Measurements from ENCODE around the gene TIAM2.
"Not testable (repeated sequence)": the region's sequence is repeated elsewhere in the genome, so short reads cannot be mapped to it uniquely, and the experiment has no call there.

The TIAM2 gene

GRCh38 chr6:155190677-155191076 lies 195.6 kb downstream of the TIAM2 start:
- DNase-seq (ENCODE audit: low read depth in 2 of 2, low spot score in 1 of 2) = no peak

DNA sequence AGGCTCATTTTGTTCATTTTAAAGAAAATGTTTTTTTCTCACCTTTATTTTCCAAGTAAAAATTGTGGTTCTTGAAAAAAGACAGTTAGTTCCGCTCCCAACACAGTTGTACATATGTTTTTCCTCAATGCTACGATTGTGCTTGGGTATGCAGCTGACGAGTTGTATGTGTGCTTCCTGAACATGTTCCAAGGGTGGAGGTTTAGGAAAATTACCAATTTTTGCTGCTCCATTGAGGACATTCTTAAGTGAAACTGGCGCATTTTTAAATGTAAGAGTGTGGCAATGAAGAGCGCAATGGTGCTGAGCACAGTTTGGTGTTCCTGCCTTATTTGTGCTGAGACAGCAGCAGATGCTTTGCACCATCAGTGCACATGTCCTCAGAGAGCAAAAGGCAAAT lies 198.4 kb downstream of the TIAM2 start:
- DNase-seq (ENCODE audit: low read depth in 2 of 2, low spot score in 1 of 2) = no peak

DNA sequence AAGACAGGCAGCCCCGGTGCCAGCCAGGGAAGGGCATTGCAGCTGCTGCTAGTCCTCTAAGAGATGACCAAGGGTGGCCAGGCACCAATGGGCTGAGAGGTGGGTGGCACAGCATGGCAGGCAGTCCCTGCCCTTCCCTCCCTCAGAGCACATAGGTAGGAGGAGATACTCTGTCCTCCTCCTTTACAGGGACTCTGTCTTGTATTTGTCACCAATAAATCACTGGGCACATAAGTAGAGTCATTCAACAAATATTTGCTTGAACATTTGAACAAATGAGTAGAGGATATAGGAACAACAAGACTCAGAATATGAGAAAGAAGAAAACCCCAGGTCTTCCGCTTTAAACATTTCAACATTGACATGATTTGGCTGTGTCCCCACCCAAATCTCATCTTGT lies 199.3 kb downstream of the TIAM2 start:
- no peak for DNase-seq (ENCODE audit: low read depth in 2 of 2, low spot score in 1 of 2)

GRCh38 chr6:155195903-155196302 lies 200.8 kb downstream of the TIAM2 start:
- no peak for DNase-seq (ENCODE audit: low read depth in 2 of 2, low spot score in 1 of 2)

DNA sequence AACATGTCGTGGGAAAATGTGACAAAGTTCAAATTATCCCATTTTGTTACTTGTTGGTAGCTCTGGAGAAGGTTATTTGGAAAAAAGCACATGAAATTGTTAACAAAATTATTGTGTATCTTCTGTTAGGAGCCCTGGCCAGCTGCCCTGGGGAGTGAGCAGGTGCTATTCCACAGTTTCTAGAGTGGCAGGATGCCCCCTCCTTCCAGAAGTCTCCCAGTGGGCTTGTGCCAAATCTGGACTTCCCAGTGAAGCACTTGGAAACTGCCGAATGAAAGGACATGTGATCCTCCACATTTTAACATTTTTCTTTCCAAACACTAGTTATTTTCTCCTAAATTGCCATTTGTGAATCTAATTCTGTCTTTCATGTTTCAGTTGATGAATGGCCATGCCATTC lies 201.8 kb downstream of the TIAM2 start:
- no peak for DNase-seq (ENCODE audit: low read depth in 2 of 2, low spot score in 1 of 2)

- DNase-seq (ENCODE audit: low read depth in 2 of 2, low spot score in 1 of 2) = no peak
Measured at GRCh38 chr6:155197932-155198331, 202.8 kb downstream of the TIAM2 start.

DNA sequence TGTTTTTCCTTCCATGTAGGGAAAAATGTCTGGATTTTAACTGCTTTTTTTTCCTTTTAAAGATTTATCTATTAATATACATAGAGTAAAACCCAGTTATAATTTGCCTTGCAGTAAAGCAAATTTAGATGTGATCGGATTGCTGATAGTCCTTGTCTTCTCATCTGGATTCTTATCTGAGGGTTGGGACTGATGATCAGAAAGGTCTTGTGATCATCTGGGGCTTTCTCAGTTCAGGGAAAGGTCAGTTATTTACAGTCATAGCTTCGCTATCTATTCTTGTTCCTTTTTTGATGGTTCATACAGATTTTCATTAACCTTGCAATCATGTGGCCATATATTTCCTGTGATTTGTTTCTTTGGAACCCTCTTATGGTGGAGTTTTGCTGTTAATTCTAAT lies 204.9 kb downstream of the TIAM2 start:
- DNase-seq (ENCODE audit: low read depth in 2 of 2, low spot score in 1 of 2) = no peak

DNA sequence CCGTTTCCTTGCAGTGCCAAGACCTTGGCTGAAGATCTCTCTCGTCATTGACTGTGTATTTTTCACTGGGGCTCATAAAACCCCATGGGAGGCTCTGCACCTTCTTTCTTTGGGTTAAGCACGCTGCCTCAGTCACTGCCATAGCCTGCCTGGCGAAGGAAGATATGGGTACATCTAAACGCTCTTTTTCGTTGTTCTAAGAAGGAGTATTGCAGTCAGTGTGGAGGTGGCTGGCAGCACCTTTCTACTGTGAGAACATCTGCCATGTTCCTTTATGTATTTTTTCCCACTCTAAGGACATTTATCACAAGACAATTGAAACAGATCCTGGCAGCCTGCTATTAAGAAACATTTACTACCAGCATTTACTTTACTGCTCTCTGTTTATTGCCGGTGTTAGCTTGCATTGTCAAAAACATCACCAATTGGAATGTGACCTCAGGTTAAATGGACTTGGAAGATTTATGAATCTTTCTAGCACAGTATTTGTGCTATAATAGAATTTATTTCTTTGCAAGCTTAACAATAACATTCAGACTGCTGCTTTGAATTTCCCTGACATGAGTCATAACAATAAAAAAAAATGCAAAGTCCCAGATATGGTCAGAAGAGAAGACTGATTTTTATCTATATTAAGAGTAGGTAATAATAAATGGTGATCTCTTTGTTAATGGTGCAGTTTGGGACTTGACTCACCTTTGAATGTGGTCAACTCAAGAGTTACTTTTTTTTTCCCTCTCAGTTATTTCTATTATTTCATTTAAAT lies 206.5 kb downstream of the TIAM2 start:
- DNase-seq (ENCODE audit: low read depth in 2 of 2, low spot score in 1 of 2) = no peak

GRCh38 chr6:155207223-155207622 lies 212.1 kb downstream of the TIAM2 start:
- DNase-seq (ENCODE audit: low read depth in 2 of 2, low spot score in 1 of 2) = no peak

DNA sequence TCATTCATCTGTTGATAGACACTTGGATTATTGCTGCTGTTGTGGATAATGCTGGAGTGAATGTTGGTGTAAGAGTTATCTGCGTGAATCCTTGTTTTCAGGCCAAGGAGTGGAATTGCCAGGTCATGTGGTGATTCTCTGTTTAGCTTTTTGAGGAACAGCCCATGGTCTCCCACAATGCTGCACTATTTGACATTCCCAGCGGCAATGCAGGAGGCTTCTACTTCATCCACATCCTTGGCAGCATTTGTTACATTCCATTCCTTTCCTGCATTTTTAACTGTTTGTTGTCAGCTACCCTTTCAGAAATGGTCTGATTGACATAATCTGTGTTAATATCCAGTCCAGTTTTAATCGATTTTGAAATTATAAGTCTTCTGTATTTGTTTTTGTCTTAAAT lies 217.0 kb downstream of the TIAM2 start:
- DNase-seq (ENCODE audit: low read depth in 2 of 2, low spot score in 1 of 2) = no peak

DNA sequence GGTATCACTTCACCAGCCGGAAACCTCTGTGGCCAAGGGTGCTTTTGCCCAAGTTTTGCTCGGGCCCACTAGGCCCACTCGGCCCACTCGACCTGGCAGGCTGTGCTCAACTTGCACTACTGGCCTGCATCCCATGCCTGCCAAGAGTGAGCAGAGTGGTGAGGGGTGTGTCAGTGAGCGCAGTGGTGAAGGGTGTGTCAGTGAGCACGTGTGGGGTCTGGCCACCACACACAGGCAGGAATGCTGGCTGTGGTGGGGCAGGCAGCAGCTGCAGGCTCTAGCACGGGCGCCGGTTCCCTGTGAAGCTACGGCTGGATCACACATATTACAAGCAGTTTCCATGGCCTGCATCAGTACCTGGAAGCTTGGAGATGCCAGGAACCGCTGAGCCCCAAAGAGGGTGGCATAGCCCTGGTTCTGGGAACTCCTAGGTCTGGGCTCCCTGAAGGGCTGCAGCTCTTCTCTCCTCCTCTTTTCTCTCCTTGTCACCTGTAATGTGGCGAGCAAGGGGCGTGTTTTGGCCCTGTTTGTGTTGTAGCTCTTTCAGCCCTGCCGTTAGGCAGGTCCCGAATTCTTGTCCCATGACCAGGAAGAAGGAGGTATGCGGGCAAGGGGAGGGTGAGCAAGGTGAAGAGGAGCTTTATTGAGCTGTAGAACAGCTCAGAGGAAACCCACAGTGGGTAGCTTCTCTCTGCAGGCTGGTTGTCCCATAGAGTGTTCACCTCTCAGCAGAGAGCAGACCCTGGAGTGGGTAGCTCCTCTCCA lies 217.7 kb downstream of the TIAM2 start:
- DNase-seq (ENCODE audit: low read depth in 2 of 2, low spot score in 1 of 2) = no peak

DNA sequence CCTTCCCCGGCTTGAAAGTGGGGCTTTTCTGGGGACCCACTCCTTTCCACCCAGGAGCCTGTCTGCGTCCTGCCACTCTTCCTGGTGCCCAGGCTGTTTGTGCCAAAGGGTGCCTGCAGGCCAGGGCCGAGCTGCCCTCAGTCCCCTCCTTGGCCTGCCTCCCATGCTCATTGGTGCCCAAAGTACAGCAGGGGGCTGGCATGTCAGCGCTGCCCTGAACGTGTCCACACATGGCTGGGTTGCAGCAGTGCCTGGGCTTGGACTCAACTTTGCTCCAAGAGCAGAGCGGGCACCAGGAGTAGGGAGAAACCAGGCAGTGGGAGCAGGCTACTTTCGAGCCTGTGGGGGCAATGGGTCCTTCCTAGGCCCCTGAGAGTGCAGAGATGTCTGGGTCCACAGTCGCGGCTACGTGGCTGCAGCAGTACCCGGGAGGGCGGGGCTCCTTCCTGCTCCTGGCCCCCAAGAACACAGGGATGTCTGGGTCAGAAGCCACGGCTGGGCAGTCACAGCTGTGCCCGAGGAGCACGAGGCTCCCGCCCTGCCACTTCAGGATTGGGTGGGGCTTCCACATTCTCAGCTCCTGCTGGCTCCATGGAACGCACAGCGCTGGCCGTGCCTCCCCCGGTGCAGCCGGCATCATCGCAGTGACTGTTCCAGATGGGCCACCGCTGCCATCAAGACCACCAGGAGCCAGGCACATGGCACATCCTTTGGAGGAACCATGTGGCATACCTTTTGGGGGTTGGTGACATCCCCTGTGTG lies 218.7 kb downstream of the TIAM2 start:
- no peak for DNase-seq (ENCODE audit: low read depth in 2 of 2, low spot score in 1 of 2)

- DNase-seq (ENCODE audit: low read depth in 2 of 2, low spot score in 1 of 2) = no peak
Measured at GRCh38 chr6:155215906-155216305, 220.8 kb downstream of the TIAM2 start.

GRCh38 chr6:155216312-155217046 lies 221.4 kb downstream of the TIAM2 start:
- DNase-seq (ENCODE audit: low read depth in 2 of 2, low spot score in 1 of 2) = no peak

DNA sequence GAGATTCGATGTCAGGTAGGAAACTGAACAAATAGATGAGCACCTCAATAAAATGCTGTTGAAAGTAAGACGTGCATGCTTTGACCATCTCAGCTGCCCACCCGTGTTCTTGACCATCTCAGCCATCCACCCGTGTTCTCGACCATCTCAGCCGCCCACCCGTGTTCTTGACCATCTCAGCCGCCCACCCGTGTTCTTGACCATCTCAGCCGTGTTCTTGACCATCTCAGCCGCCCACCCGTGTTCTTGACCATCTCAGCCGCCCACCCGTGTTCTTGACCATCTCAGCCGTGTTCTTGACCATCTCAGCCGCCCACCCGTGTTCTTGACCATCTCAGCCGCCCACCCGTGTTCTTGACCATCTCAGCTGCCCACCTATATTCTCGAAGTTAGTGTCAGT lies 223.6 kb downstream of the TIAM2 start:
- not testable (repeated sequence) for DNase-seq (ENCODE audit: low read depth in 2 of 2, low spot score in 1 of 2)

DNA sequence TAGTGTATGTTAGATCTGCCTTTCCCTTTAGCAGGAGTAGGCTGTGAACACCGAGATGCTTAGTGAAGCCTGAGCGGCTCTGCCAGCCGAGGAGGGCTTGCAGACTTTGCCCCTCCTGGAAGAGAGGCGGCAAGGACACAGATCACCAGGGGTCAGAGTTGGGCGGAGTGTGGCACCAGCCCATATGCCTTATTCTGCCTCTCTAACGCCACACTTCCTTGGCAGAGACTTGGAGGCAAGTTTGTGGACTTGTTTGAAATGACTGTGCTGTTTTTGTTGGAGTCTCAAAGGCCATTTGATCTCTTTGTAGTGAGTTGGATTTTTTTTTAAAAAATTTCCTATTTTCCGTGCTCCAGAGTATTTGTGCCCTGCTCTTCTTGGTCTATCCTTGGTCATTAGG lies 224.2 kb downstream of the TIAM2 start:
- DNase-seq (ENCODE audit: low read depth in 2 of 2, low spot score in 1 of 2) = no peak

DNA sequence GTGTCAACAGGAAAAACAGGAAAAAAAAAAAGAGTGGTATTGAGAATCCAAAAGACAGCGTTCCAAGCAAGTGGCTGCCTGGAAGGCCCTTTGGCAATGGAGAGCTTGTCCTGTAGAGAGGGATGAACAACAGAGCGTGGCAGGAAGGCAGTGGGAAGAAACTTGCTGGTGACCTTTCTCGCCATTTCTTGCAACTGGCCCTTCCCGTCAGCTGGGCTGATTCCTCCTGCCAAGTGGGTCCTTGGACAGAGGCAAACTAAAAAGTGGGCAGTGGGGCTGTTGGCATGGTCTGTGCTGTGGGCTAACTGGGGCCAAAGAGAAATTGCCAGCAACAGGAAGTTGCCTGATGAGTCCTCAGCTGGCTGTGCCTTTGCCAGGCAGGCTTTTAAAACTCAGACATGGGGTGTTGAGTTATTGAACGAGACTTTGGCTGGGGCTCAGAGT lies 224.8 kb downstream of the TIAM2 start:
- DNase-seq (ENCODE audit: low read depth in 2 of 2, low spot score in 1 of 2) = no peak

- DNase-seq (ENCODE audit: low read depth in 2 of 2, low spot score in 1 of 2) = no peak
Measured at GRCh38 chr6:155221086-155221485, 226.0 kb downstream of the TIAM2 start.

GRCh38 chr6:155222506-155222905 lies 227.4 kb downstream of the TIAM2 start:
- no peak for DNase-seq (ENCODE audit: low read depth in 2 of 2, low spot score in 1 of 2)

- peak in 1 of 2 donors; percentile 5 for DNase-seq (ENCODE audit: low read depth in 2 of 2, low spot score in 1 of 2)
Measured at GRCh38 chr6:155223646-155224451, 228.7 kb downstream of the TIAM2 start.
